ENCODE data around the gene SERF2.
"Not testable (repeated sequence)": the region's sequence is repeated elsewhere in the genome, so short reads cannot be mapped to it uniquely, and the experiment has no call there.

The SERF2 gene

DNA sequence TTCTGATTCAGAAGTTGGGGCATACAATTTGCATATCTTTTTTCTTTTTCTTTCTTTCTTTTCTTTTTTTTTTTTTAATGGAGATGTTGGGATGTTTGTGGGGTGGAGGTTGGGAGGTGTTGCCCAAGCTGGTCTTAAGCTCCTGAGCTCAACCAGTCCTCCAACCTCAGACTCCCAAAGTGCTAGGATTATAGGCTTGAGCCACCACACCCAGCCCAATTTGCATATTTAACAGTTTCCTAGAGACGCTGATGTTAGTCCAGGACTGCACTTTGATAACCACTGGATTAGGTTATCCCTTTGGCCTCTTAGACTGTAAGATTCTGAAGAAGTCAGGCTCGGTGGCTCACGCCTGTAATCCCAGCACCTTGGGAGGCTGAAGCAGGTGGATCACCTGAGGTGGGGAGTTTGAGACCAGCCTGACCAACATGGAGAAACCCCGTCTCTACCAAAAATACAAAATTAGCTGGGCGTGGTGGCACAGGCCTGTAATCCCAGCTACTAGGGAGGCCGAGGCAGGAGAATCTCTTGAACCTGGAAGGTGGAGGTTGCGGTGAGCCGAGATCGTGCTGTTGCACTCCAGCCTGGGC, 37.9 kb downstream of the SERF2 start:
- not testable (repeated sequence) for DNase-seq (ENCODE audit: low read depth)

DNA sequence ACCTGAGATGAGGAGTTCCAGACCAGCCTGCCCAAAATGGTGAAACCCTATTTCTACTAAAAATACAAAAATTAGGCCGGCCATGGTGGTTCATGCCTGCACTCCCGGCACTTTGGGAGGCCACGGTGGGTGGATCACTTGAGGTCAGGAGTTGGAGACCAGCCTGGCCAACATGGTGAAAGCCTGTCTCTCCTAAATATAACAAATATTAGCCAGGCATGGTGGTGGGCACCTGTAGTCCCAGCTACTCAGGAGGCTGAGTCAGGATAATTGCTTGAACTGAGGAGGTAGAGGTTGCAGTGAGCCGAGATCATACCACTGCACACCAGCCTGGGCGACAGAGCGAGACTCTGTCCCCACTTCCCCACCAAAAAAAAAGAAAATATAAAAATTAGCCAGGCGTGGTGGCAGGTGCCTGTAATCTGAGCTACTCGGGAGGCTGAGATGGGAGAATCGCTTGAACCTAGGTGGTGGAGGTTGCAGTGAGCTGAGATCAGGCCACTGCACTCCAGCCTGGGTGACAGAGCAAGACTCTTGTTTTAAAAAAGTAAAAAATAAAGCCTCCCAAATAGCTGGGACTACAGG, 38.7 kb downstream of the SERF2 start:
- DNase-seq (ENCODE audit: low read depth): not testable (repeated sequence)

DNA sequence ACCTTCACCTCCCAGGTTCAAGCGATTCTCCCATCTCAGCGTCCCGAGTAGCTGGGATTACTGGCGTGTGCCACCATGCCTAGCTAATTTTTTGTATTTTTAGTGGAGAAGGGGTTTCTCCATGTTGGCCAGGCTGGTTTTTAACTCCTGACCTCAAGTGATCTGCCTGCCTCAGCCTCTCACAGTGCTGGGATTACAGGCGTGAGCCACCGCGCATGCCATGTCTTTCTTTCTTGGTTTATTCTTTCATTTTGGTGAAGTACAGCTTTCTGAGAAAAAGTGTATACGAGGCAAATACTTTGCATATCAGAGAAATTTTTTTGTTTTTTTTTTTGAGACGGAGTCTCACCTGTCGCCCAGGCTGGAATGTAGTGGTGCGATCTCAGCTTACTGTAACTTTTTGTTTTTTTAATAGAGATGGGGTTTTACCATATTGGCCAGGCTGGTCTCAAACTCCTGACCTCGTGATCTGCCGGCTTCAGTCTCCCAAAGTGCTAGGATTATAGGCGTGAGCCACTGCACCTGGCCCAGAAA, 39.5 kb downstream of the SERF2 start:
- not testable (repeated sequence) for DNase-seq (ENCODE audit: low read depth)

DNA sequence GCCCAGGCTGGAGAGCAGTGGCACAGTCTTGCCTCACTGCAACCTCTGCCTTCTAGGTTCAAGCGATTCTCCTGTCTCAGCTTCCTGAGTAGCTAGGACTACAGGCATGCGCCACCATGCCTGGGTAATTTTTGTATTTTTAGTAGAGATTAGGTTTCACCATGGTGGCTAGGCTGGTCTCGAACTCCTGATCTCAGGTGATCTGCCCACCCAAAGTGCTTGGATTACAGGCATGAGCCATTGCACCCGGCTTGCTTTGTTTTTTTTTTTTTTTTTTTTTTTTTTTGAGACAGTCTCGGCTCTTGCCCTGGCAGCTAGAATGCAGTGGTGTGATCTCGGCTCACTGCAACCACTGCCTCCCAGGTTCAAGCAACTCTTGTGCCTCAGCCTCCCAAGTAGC, 40.4 kb downstream of the SERF2 start:
- DNase-seq (ENCODE audit: low read depth): not testable (repeated sequence)

DNA sequence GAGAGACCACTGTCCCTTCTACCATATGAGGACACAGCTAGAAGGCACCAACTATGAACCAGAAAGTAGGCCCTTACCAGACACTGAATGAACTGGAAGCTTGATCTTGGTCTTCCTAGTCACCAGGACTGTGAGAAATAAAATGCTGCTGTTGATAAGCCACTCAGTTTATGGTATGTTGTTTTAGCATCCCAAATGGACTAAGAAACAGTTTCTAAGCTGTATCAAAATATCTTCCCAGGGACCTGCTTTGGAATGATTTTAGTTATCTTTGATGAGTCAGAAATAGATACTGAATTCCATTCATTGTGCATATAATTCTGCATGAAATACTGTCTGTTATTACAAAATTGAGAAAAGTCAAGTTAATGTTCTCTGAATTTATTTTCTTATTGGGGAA, 53.3 kb downstream of the SERF2 start:
- DNase-seq (ENCODE audit: low read depth): no peak

Measured in stimulated activated CD8-positive, alpha-beta memory T cell treated with anti-CD3 and anti-CD28 coated beads, Interleukin-15, amount 100 ng/mL, for 24 hours (primary cell).